Osteoblast (primary cell): ENCODE data around the gene SHISA4. TPM values are rescaled to one million over a fixed set of nuclear protein-coding genes. Genes with fewer than 3 reads are reported as not detected.

Experiments used
- DNase-seq: peaks from one replicate; pipeline ENCODE4 v3.0.0; 2011; ENCODE audit warnings: low spot score, mixed read lengths; ENCODE audit not compliant: insufficient read length; ENCODE audit errors: missing footprints
- H2AFZ ChIP-seq: 2 replicates; pipeline ENCODE4 v1.6.0; 2011; ENCODE audit warnings: mild to moderate bottlenecking, low read length
- H3K27ac ChIP-seq: 2 replicates; pipeline ENCODE4 v1.5.1; 2011; ENCODE audit warnings: mild to moderate bottlenecking, low read depth, low read length, moderate library complexity
- H3K27me3 ChIP-seq: 2 replicates; pipeline ENCODE4 v1.6.0; 2012; ENCODE audit warnings: mild to moderate bottlenecking, control low read depth, inconsistent platforms, low read length, moderate library complexity; ENCODE audit not compliant: insufficient read depth
- H3K36me3 ChIP-seq: 2 replicates; pipeline ENCODE4 v1.5.1; 2011; ENCODE audit warnings: mild to moderate bottlenecking, low read length, control low read depth, moderate library complexity; ENCODE audit not compliant: insufficient read depth
- H3K4me1 ChIP-seq: 2 replicates; pipeline ENCODE4 v1.5.1; 2011; ENCODE audit warnings: mild to moderate bottlenecking, low read length, control low read depth, moderate library complexity; ENCODE audit not compliant: insufficient read depth
- H3K4me2 ChIP-seq: 2 replicates; pipeline ENCODE4 v1.6.0; 2011; ENCODE audit warnings: mild to moderate bottlenecking, low read length; ENCODE audit not compliant: insufficient read depth
- H3K4me3 ChIP-seq: fragments of 200-600 bp; sonication (generic); 3 replicates; pipeline ENCODE4 v1.5.1; 2012; ENCODE audit warnings: mild to moderate bottlenecking, low read length, inconsistent platforms; ENCODE audit not compliant: insufficient read depth
- H3K79me2 ChIP-seq: 2 replicates; pipeline ENCODE4 v1.6.0; 2012; ENCODE audit warnings: mild to moderate bottlenecking, low read length, control low read depth, inconsistent platforms; ENCODE audit not compliant: insufficient read depth
- H3K9me3 ChIP-seq: 2 replicates; pipeline ENCODE4 v1.5.1; 2011; ENCODE audit warnings: low read depth, low read length, control low read depth
- H4K20me1 ChIP-seq: 2 replicates; pipeline ENCODE4 v1.6.0; 2012; ENCODE audit warnings: mild to moderate bottlenecking, low read length, control low read depth; ENCODE audit not compliant: insufficient read depth
- CTCF ChIP-seq: IDR thresholded peaks from 2 replicates; pipeline ENCODE4 v1.5.1; 2011; ENCODE audit warnings: mild to moderate bottlenecking, low read depth, low read length, moderate library complexity; ENCODE audit errors: extremely low read depth
- total RNA-seq: library from RNA; depleted of rRNA; stranded (reverse); fragments of >200 nt; gene quantifications from 2 replicates; pipeline ENCODE4 v1.2.3, GENCODE V29; 2012

SHISA4 gene
- total RNA-seq, 1 donor, result 25.3 TPM

GRCh38 chr1:201882665-201883132, 6.0 kb upstream of the SHISA4 start:
- Histone ChIP-seq H3K36me3 (no peaks in the 10 kb centered on the region), H3K4me2 (peak overlapping the region; percentile 65)
- DNase-seq, result peak; percentile 94

GRCh38 chr1:201883266-201883665, 5.4 kb upstream of the SHISA4 start:
- no peak overlapping the region for H2AFZ ChIP-seq
- H4K20me1 ChIP-seq, result peaks cover 9% of the 10 kb centered on the region
- H3K36me3 ChIP-seq, result no peaks in the 10 kb centered on the region
- DNase-seq, result no peak
- TF ChIP-seq CTCF, result no peak
- peak overlapping the region; percentile 55 for H3K27ac ChIP-seq
- H3K79me2 ChIP-seq, result no peaks in the 10 kb centered on the region
- no peaks in the 10 kb centered on the region for H3K27me3 ChIP-seq
- H3K4me3 ChIP-seq, result no peak overlapping the region
- peak overlapping the region; percentile 65 for H3K4me2 ChIP-seq
- peaks cover 35% of the 10 kb centered on the region for H3K4me1 ChIP-seq
- H3K9me3 ChIP-seq, result no peaks in the 10 kb centered on the region

More at GRCh38 chr1:201882665-201883132, 6.0 kb upstream of the SHISA4 start:
- Histone ChIP-seq H3K27me3 (no peaks in the 10 kb centered on the region), H4K20me1 (peaks cover 9% of the 10 kb centered on the region), H3K4me1 (peaks cover 31% of the 10 kb centered on the region), H3K79me2 (no peaks in the 10 kb centered on the region), H3K27ac (peak overlapping the region; percentile 55), H3K4me3 (no peak overlapping the region), H2AFZ (no peak overlapping the region), H3K9me3 (no peaks in the 10 kb centered on the region)
- TF ChIP-seq CTCF, result peak; percentile 41

- Histone ChIP-seq H3K9me3 (no peaks in the 10 kb centered on the region), H3K36me3 (no peaks in the 10 kb centered on the region), H3K27ac (peak overlapping the region; percentile 43), H4K20me1 (peaks cover 9% of the 10 kb centered on the region), H2AFZ (no peak overlapping the region), H3K4me1 (peaks cover 35% of the 10 kb centered on the region), H3K4me2 (peak overlapping the region; percentile 65), H3K4me3 (no peak overlapping the region), H3K79me2 (no peaks in the 10 kb centered on the region), H3K27me3 (no peaks in the 10 kb centered on the region)
- peak; percentile 93 for DNase-seq
- no peak for TF ChIP-seq CTCF
These were observed 4.9 kb upstream of the SHISA4 start for GRCh38 chr1:201883786-201884185.

- no peak for TF ChIP-seq CTCF
- peaks cover 41% of the 10 kb centered on the region for H3K4me1 ChIP-seq
- H3K79me2 ChIP-seq, result no peaks in the 10 kb centered on the region
- DNase-seq, result no peak
- H3K4me3 ChIP-seq, result no peak overlapping the region
- no peak overlapping the region for H3K27ac ChIP-seq
- no peaks in the 10 kb centered on the region for H3K27me3 ChIP-seq
- no peak overlapping the region for H2AFZ ChIP-seq
- peaks cover 9% of the 10 kb centered on the region for H4K20me1 ChIP-seq
- H3K36me3 ChIP-seq, result no peaks in the 10 kb centered on the region
- H3K9me3 ChIP-seq, result no peaks in the 10 kb centered on the region
- H3K4me2 ChIP-seq, result no peak overlapping the region
These were observed 4.3 kb upstream of the SHISA4 start for GRCh38 chr1:201884425-201884824.
